Neural cell (in vitro differentiated cells): Measurements from ENCODE around the gene BHLHA15. TPM values are rescaled to one million over a fixed set of nuclear protein-coding genes. Genes with fewer than 3 reads are reported as not detected.

Experiments used
- H2AFZ ChIP-seq: fragments of 200-600, 300-800 bp; sonication (generic), shearing (Covaris generic); 2 replicates; pipeline ENCODE4 v1.6.0; 2014; ENCODE audit warnings: low read depth, mild to moderate bottlenecking, antibody characterized with exemption, low read length, moderate library complexity
- H3F3A ChIP-seq: fragments of 200-600 bp; shearing (Covaris generic); 2 replicates; pipeline ENCODE4 v1.6.1; 2016; ENCODE audit warnings: mild to moderate bottlenecking, moderate library complexity, mixed read lengths, antibody characterized with exemption, low read length; ENCODE audit not compliant: insufficient read depth, poor library complexity, severe bottlenecking
- H3K27ac ChIP-seq: fragments of 200-600, 300-800 bp; sonication (generic), shearing (Covaris generic); 2 replicates; pipeline ENCODE4 v1.5.1; 2014; ENCODE audit warnings: mild to moderate bottlenecking, low read length, moderate library complexity
- H3K27me3 ChIP-seq: fragments of 300-800, 200-600 bp; sonication (generic), shearing (Covaris generic); 2 replicates; pipeline ENCODE4 v1.6.0; 2014; ENCODE audit warnings: mild to moderate bottlenecking, low read depth, low read length, moderate library complexity; ENCODE audit not compliant: insufficient read depth
- H3K36me3 ChIP-seq: fragments of 300-800, 200-600 bp; sonication (generic), shearing (Covaris generic); 2 replicates; pipeline ENCODE4 v1.5.1; 2014; ENCODE audit warnings: mild to moderate bottlenecking, antibody characterized with exemption, low read length, moderate library complexity; ENCODE audit not compliant: insufficient read depth
- H3K4me2 ChIP-seq: fragments of 300-800, 200-600 bp; sonication (generic), shearing (Covaris generic); 2 replicates; pipeline ENCODE4 v1.6.0; 2014; ENCODE audit warnings: mild to moderate bottlenecking, low read length
- H3K4me3 ChIP-seq: fragments of 300-800, 200-600 bp; sonication (generic), shearing (Covaris generic); 2 replicates; pipeline ENCODE4 v1.5.1; 2014; ENCODE audit warnings: mild to moderate bottlenecking, low read length, moderate library complexity
- H3K79me2 ChIP-seq: fragments of 200-600 bp; shearing (Covaris generic); replicated peaks from 2 replicates; pipeline ENCODE4 v1.6.0; 2014; ENCODE audit warnings: mild to moderate bottlenecking, low read length, moderate library complexity; ENCODE audit not compliant: insufficient read depth
- H3K9ac ChIP-seq: fragments of 300-800, 200-600 bp; sonication (generic), shearing (Covaris generic); 2 replicates; pipeline ENCODE4 v1.6.1; 2016; ENCODE audit warnings: mild to moderate bottlenecking, low read length, mixed read lengths
- H3K9me2 ChIP-seq: fragments of 200-600 bp; shearing (Covaris generic); 2 replicates; pipeline ENCODE4 v1.6.1; 2016; ENCODE audit warnings: mild to moderate bottlenecking, low read length, mixed read lengths; ENCODE audit not compliant: insufficient read depth
- H3K9me3 ChIP-seq: fragments of 200-600, 300-800 bp; sonication (generic), shearing (Covaris generic); 2 replicates; pipeline ENCODE4 v1.6.1; 2016; ENCODE audit warnings: mild to moderate bottlenecking, mixed run types, low read length, moderate library complexity, mixed read lengths
- H4K20me1 ChIP-seq: fragments of 200-600 bp; shearing (Covaris generic); 2 replicates; pipeline ENCODE4 v1.6.1; 2016; ENCODE audit warnings: mild to moderate bottlenecking, mixed run types; ENCODE audit not compliant: insufficient read depth
- EP300 ChIP-seq: fragments of 450-650 bp; conservative IDR thresholded peaks from 2 replicates; pipeline ENCODE4 v1.6.1; 2014; ENCODE audit warnings: antibody characterized with exemption, mild to moderate bottlenecking, moderate library complexity; ENCODE audit not compliant: poor library complexity, severe bottlenecking
- EZH2 ChIP-seq: fragments of 200-600, 300-800 bp; shearing (Covaris generic), sonication (generic); IDR thresholded peaks from 2 replicates; pipeline ENCODE4 v1.6.1; 2014; ENCODE audit warnings: antibody characterized with exemption, low read length, borderline replicate concordance, mild to moderate bottlenecking; ENCODE audit not compliant: insufficient read depth, poor library complexity, severe bottlenecking
- MXI1 ChIP-seq: fragments of 450-650 bp; conservative IDR thresholded peaks from 2 replicates; pipeline ENCODE4 v1.6.1; 2014; ENCODE audit warnings: antibody characterized with exemption, mild to moderate bottlenecking; ENCODE audit not compliant: poor library complexity, severe bottlenecking
- POLR2AphosphoS5 ChIP-seq: IDR thresholded peaks from 2 replicates; pipeline ENCODE4 v1.6.1; 2012
- RAD21 ChIP-seq: fragments of 450-650 bp; conservative IDR thresholded peaks from 2 replicates; pipeline ENCODE4 v1.6.1; 2014; ENCODE audit warnings: antibody characterized with exemption, mild to moderate bottlenecking, moderate library complexity
- SMC3 ChIP-seq: fragments of 450-650 bp; conservative IDR thresholded peaks from 2 replicates; pipeline ENCODE4 v1.6.1; 2014; ENCODE audit warnings: antibody characterized with exemption, mild to moderate bottlenecking, moderate library complexity; ENCODE audit not compliant: poor library complexity
- TAF1 ChIP-seq: IDR thresholded peaks from 2 replicates; pipeline ENCODE4 v1.6.1; 2012; ENCODE audit warnings: low read depth
- polyA plus RNA-seq: library from polyadenylated mRNA; depleted of rRNA; stranded (reverse); fragments of >200 nt; gene quantifications from 2 replicates; pipeline ENCODE4 v1.2.3, GENCODE V29; 2014
- TF ChIP-seq, protein P1 (sequence below): IDR thresholded peaks from 2 replicates; pipeline ENCODE4 v1.6.1; 2012; ENCODE audit warnings: borderline replicate concordance
- TF ChIP-seq, protein P2 (sequence below): fragments of 450-650 bp; IDR thresholded peaks from 2 replicates; pipeline ENCODE4 v1.5.1; 2014; ENCODE audit warnings: antibody characterized with exemption, mild to moderate bottlenecking, moderate library complexity; ENCODE audit not compliant: poor library complexity, severe bottlenecking

BHLHA15 gene
- polyA plus RNA-seq, 1 donor from 2014 or later = not detected

DNA sequence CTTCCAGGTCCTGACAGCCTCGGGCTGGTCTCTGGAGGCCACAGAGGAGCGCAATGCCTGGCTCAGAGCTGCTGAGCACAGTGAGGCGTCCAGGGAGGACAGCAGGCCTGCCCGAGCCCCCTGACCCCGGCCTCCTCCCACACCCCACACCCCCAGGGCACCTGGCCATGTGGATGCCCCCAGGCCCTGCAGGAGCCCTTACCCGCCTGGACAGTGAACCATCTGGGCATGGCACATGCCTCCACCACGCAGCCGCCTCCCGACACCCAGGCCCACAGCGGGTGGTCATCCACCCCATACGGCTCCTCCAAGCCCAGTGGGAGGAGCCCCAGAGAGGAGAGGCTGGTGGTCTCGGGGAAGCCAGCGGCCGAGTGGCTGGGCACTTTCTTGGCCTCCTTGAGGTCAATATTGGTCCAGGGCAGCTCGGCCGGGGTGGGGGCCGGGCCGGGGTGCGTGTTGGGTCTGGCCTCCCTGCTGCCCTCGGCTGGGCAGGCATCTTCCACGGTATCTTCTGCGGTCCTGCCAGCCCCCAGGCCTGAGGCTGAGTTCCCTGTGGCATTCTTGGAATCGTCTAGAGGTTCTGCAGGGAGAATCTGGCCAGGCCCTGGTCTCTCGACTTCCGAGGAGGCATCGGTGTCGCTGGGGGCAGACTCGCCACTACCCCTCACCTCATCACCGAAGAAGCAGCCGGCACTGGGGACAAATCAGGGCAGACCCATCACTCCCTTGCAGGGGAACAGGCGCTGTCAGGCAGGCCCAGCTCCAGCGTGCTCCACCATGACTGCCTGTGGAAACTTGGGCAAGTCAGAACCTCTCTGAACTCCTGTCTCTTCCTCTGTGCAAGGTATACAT is 22.2 kb downstream of the BHLHA15 start:
- Histone ChIP-seq H3K4me2 (no peak overlapping the region), H3K36me3 (no peaks in the 10 kb centered on the region), H3K4me3 (no peak overlapping the region), H3K9me3 (no peaks in the 10 kb centered on the region), H2AFZ (no peak overlapping the region), H3K9ac (no peak overlapping the region), H3F3A (no peaks in the 10 kb centered on the region), H3K79me2 (no peaks in the 10 kb centered on the region), H3K9me2 (no peaks in the 10 kb centered on the region), H3K27me3 (no peaks in the 10 kb centered on the region), H3K27ac (no peak overlapping the region), H4K20me1 (no peaks in the 10 kb centered on the region)
- TF ChIP-seq, protein P1, sequence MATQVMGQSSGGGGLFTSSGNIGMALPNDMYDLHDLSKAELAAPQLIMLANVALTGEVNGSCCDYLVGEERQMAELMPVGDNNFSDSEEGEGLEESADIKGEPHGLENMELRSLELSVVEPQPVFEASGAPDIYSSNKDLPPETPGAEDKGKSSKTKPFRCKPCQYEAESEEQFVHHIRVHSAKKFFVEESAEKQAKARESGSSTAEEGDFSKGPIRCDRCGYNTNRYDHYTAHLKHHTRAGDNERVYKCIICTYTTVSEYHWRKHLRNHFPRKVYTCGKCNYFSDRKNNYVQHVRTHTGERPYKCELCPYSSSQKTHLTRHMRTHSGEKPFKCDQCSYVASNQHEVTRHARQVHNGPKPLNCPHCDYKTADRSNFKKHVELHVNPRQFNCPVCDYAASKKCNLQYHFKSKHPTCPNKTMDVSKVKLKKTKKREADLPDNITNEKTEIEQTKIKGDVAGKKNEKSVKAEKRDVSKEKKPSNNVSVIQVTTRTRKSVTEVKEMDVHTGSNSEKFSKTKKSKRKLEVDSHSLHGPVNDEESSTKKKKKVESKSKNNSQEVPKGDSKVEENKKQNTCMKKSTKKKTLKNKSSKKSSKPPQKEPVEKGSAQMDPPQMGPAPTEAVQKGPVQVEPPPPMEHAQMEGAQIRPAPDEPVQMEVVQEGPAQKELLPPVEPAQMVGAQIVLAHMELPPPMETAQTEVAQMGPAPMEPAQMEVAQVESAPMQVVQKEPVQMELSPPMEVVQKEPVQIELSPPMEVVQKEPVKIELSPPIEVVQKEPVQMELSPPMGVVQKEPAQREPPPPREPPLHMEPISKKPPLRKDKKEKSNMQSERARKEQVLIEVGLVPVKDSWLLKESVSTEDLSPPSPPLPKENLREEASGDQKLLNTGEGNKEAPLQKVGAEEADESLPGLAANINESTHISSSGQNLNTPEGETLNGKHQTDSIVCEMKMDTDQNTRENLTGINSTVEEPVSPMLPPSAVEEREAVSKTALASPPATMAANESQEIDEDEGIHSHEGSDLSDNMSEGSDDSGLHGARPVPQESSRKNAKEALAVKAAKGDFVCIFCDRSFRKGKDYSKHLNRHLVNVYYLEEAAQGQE = no peak
- no peak for TF ChIP-seq RAD21
- no peak for TF ChIP-seq MXI1
- no peak for TF ChIP-seq SMC3
- TF ChIP-seq TAF1 = no peak
- no peak for TF ChIP-seq EP300
- TF ChIP-seq, protein P2, sequence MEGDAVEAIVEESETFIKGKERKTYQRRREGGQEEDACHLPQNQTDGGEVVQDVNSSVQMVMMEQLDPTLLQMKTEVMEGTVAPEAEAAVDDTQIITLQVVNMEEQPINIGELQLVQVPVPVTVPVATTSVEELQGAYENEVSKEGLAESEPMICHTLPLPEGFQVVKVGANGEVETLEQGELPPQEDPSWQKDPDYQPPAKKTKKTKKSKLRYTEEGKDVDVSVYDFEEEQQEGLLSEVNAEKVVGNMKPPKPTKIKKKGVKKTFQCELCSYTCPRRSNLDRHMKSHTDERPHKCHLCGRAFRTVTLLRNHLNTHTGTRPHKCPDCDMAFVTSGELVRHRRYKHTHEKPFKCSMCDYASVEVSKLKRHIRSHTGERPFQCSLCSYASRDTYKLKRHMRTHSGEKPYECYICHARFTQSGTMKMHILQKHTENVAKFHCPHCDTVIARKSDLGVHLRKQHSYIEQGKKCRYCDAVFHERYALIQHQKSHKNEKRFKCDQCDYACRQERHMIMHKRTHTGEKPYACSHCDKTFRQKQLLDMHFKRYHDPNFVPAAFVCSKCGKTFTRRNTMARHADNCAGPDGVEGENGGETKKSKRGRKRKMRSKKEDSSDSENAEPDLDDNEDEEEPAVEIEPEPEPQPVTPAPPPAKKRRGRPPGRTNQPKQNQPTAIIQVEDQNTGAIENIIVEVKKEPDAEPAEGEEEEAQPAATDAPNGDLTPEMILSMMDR = no peak
- no peak for TF ChIP-seq EZH2

DNA sequence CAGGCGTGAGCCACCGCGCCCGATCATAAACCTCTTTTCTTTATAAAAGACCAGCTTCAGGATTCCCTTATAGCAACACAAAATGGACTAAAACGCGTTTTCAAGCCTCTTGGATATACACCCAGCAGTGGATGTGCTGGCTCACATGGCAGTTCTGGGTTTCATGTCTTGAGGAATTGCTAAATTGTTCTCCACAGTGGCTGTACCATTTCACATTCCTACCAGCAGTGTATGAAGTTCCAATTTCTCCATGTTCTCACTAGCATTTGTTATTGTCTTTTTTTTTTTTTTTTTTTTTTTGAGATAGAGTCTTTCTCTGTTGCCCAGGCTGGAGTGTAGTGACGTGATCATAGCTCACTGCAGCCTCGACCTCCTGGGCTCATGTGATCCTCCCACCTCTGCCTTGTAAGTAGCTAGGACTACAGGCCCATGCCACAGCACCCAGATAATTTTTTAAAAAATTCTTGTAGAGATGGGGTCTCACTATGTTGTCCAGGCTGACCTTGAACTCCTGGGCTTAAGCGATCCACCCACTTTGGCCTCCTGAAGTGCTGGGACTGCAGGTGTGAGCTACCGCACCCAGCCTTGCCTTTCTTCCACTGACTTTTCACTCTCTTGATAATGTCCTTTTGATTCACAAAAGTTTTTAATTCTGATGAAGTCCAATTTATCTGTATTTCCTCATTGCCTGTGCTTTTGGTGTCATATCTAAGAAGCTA is 23.3 kb downstream of the BHLHA15 start:
- no peak overlapping the region for H3K27ac ChIP-seq
- no peak overlapping the region for H3K9ac ChIP-seq
- no peak overlapping the region for H2AFZ ChIP-seq
- no peaks in the 10 kb centered on the region for H3K27me3 ChIP-seq
- no peaks in the 10 kb centered on the region for H3K9me2 ChIP-seq
- H3K36me3 ChIP-seq = no peaks in the 10 kb centered on the region
- no peak overlapping the region for H3K4me2 ChIP-seq
- H3K79me2 ChIP-seq = no peaks in the 10 kb centered on the region
- H3K4me3 ChIP-seq = no peak overlapping the region
- no peaks in the 10 kb centered on the region for H4K20me1 ChIP-seq
- H3F3A ChIP-seq = no peaks in the 10 kb centered on the region
- H3K9me3 ChIP-seq = no peaks in the 10 kb centered on the region
- TF ChIP-seq, protein P1 = no peak
- TF ChIP-seq, protein P2 = no peak
- TF ChIP-seq EP300 (no peak), TAF1 (no peak), POLR2AphosphoS5 (no peak), RAD21 (no peak), MXI1 (no peak), SMC3 (no peak), EZH2 (no peak)
